Left colon (tissue), 2 donors: ENCODE measurements around the gene TRIM32. TPM values are rescaled to one million over a fixed set of nuclear protein-coding genes. Genes with fewer than 3 reads are reported as not detected.
A peak's percentile ranks its signal among the peaks of the same experiment; 100 is the strongest.

Experiments used
- ATAC-seq: fragments of 200-7000 bp; cut with Tn5 transposase; one replicate; pipeline ENCODE4 v1.9.1; 2020; ENCODE audit warnings: mild to moderate bottlenecking, moderate library complexity
- DNase-seq, 2 donors: peaks; one replicate each; pipeline ENCODE4 v3.0.0-alpha.2; 2020
- intact Hi-C, 2 donors: fragments of 100-400 bp; cut with DNase I in 1 of 2; cut with micrococcal nuclease in 1 of 2; formaldehyde crosslinking; loops; one replicate each; pipeline versions ENCODE4 v1.11.2 to v1.14.0; 2022; cut with DNase I, micrococcal nuclease
- total RNA-seq, 2 donors: library from RNA; stranded (reverse); fragmentation: NEBNext Ultra II Directional; extraction: Animal tissue kit (Norgen Biotek cat#: 25700); gene quantifications; one replicate each; pipeline ENCODE4 v1.2.1, GENCODE V29; 2021
- donor health status: DM: no; HTN: no; CAD: no.
- donor health status: DM: yes; HTN: yes; CAD: no.

The TRIM32 gene
- total RNA-seq, 2 donors from 2014 or later: 11.4 to 17.7 TPM

DNA sequence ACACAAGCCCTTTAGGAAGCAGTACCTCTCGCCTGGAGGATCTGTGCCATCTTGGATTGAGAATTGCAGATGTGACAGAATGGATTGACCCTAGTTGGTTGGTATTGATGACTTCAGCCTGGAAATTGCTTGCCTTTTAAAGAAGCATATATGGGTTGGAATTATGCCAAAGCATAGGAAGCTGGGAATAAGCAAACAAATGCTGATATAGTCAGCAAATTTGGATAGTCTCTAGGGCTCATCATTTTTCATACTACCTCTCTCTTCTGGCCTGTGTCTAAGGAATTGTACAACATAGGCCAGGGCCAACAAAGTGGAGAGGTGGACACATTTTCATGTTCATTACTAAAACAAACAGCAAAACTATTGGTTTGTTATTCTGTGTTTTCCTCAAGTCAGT is 13.2 kb downstream of the TRIM32 start:
- intact Hi-C loops: no loop called here
- no peak for ATAC-seq
- no peak for DNase-seq

DNA sequence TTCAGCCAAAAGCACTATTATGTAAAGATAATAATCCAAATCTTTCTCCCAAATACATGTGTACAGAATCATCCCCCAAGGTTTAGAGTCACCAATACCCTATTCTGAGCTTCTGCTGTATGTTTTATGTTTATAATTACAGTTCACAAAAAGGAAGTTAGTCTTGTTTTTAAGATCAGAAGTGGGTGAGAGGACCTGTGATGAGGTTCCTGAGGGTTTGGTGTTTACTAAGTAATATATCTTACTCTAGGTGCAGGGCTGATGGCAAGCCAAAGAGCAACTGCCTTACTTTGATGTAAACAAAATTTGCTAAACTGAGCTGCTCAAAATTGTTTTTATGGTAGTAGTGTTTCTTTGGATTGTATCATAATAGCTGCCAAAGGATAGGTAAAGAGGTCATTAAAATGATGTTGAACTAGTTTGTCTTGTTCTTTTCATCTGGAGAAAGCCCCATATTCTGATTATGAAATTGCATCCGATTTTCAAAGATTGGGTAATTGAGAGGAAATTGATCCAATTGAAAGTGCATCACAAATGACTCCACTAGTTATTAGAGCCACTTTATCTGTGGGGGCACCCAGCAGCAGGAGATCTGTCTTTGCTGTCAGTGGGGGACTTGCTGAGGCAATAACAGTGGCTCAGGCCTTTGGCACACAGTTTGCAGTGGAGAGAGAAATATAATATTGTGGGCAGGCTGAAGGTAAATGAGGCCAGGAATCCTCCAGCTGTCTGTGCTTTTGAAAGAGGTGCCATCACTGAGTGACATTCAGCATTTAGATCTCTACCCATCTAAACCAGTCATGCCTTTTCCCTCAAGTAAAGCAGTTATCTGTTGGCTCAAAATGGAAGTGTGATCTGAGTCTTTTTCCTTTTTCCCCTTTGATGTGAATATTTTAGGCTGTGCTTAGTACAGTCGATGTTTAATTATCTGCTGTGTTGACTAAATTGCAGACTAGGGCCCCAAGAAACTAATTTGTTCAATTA is 14.1 kb downstream of the TRIM32 start:
- intact Hi-C loops: no loop called here
- ATAC-seq (no peak), DNase-seq (no peak)

- DNase-seq (no peak), ATAC-seq (no peak)
- intact Hi-C loops: no loop called here
Observed at GRCh38 chr9:116701940-116702642, 15.0 kb downstream of the TRIM32 start.

- intact Hi-C loops: no loop called here
- DNase-seq: no peak
- ATAC-seq: no peak
Observed at GRCh38 chr9:116703634-116704033, 16.5 kb downstream of the TRIM32 start.

DNA sequence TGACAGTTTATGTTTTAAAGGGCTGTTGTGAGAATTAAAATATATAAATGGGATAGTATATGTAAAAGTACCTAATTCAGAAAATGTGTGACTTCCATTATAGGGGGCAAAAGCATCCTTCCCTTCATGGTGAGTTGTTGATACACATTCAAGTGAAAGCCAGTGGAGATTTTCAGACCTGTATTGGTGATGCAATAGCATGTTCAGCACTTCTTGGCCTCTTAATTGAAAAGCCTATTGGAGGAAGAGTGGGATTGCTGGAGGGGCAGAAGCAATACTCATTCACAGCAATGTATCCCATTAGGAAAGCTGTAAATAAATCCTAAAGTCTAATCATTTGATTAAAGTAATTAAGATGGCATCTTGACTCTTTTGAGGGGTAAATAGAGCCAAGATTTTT is 17.4 kb downstream of the TRIM32 start:
- DNase-seq (no peak), ATAC-seq (no peak)
- intact Hi-C loops: no loop called here

- ATAC-seq: peak; percentile 46
- DNase-seq: no peak
- intact Hi-C loops: no loop called here
Observed at GRCh38 chr9:116705531-116705930, 18.4 kb downstream of the TRIM32 start.

DNA sequence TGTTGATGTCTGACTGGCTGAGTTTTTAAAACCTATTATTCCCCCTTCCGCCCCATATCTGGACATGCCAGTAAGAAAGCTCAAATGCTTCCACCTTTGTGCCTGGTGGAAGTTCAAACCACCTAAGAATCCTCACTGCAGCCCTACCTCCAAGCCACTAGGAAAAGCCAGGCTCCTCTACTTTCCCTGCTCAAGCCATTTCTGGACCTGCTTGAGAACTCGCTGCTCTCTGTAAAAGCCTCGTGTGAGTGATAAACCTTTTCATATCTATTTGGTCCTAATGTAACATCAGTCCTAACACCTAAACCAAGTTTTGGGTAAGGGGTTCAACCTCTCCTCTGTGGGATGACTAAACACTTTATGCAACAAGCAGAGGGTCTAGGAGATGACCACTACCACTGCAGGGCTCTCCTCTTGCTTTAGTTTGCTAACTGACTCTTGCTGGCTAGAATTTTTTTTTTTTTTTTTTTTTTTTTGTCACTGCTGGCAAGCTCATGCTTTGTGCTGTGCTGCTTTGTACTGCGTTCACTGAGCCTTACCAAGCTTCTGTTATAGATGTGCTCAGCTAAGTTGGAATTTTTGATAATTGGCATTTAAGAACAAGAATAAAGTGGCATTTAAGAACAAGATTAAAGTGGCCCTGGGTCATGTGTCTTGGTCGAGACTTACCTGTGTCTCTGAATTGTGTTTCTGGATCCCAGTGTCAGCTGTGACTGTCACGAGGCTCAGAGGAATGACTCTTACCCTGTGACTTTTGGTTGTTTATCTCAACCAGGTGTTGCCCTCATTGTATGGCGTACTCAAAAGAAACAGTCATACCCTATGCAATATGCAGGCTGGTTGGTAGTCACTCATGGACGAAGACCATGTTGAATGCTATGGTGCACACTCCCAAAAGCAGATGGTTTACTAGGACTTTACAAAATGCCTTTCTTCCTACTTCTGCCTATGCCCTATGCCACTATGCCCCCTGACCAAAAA is 19.5 kb downstream of the TRIM32 start:
- intact Hi-C loops: no loop called here
- no peak for ATAC-seq
- no peak for DNase-seq

- ATAC-seq (no peak), DNase-seq (no peak)
- intact Hi-C loops: no loop called here
Observed at GRCh38 chr9:116712781-116713180, 25.7 kb downstream of the TRIM32 start.

DNA sequence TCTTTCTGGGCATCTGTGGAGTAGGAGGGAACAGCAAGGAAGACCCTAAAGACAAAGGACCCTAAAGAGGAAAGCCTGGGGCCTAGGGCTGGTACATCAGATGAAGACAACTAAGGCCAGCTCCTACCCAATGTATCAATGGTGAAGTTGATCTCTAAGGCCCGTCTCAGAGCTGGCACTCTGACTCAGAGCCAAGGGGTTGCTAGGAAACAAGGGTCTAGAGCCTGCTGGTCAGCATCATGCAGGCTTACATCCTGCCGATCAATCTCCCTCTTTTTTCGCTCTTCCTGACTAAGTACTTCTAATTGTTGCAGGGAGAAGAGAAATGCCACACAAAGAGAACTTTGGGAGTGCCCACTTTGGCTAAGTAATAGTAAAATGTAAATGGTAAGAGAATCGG is 26.2 kb downstream of the TRIM32 start:
- ATAC-seq (no peak), DNase-seq (no peak)
- intact Hi-C loops: no loop called here

DNA sequence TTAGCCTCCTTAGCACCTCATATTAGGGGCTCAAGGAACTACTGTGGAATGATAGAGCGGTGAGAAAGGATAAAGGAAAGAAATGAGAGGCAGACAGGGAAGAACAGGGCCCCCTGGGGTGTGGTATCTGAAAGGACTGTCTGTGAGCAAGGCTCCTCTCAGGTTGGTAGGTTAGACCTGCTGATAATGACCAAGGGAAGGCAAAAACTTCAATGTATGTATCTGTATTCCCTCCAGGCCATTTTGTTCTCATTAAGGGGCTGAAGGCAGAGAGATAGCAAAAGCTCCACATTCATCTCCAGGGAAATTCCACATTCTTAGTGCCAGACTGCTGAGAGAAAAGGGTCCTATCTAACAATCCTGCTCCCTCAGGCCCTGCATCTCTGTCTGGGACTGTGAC is 28.6 kb downstream of the TRIM32 start:
- intact Hi-C loops: no loop called here
- no peak for DNase-seq
- ATAC-seq: no peak

- DNase-seq: no peak
- no peak for ATAC-seq
- intact Hi-C loops: no loop called here
Observed at GRCh38 chr9:116716438-116716837, 29.3 kb downstream of the TRIM32 start.

GRCh38 chr9:116717150-116717549 is 30.0 kb downstream of the TRIM32 start:
- intact Hi-C loops: no loop called here
- DNase-seq: no peak

GRCh38 chr9:116718111-116718510 is 31.0 kb downstream of the TRIM32 start:
- intact Hi-C loops: no loop called here

More at GRCh38 chr9:116717150-116717549, 30.0 kb downstream of the TRIM32 start:
- no peak for ATAC-seq

GRCh38 chr9:116720111-116720510 is 33.0 kb downstream of the TRIM32 start:
- intact Hi-C loops: no loop called here
- DNase-seq: no peak
- ATAC-seq: no peak

More at GRCh38 chr9:116718111-116718510, 31.0 kb downstream of the TRIM32 start:
- DNase-seq: no peak
- no peak for ATAC-seq

- intact Hi-C loops: no loop called here
- ATAC-seq: no peak
Observed at GRCh38 chr9:116721411-116721810, 34.3 kb downstream of the TRIM32 start.

GRCh38 chr9:116721944-116722343 is 34.8 kb downstream of the TRIM32 start:
- ATAC-seq: no peak
- DNase-seq: no peak
- intact Hi-C loops: no loop called here

More at GRCh38 chr9:116721411-116721810, 34.3 kb downstream of the TRIM32 start:
- DNase-seq: no peak

DNA sequence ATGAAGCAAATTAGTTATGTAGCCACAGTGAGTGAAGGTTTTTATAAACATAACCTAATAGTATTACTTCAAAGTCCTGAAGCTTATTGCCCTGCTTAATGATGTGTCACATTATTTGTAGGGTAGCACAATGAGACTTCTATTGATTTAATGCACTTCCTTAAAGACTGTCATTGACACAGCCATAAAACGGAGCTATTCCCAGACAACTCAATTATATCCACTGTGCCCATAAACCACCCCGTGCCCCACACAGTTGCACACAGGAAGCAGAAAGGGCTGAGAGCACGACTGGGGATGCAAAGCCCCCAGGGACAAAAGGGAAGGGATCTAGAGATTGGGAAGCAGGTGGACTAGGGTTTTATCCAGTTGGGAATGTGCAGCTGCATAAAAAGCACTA is 37.0 kb downstream of the TRIM32 start:
- DNase-seq (no peak), ATAC-seq (peak; percentile 45)
- intact Hi-C loops: no loop called here

GRCh38 chr9:116726602-116727001 is 39.5 kb downstream of the TRIM32 start:
- DNase-seq: no peak
- intact Hi-C loops: no loop called here
- no peak for ATAC-seq
